Measurements from ENCODE around the gene GIMAP5. TPM values are rescaled to one million over a fixed set of nuclear protein-coding genes. Genes with fewer than 3 reads are reported as not detected.

GIMAP5 gene
- total RNA-seq, 1 experiment from 2014 or later = not detected

DNA sequence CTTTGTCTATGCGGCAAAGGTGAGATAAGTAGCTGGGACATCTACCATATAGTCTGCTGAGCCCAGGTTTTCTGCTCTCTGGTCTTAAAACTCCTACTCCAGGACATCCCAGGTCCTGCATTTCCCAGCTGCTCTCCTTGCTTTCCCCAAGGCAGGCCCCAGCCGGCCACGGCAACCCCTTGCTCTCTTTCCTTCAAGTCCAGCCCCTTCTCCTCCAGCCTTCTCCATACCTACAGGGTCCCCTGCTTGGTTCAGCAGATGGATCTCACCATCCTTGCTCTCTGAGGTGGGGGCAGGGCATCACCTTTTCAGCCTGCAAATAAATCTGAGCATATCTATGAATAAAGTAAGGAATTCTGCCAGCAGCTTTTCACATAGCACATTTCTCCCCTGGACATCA lies 8.7 kb downstream of the GIMAP5 start:
- Histone ChIP-seq H4K20me1 (ENCODE audit: control insufficient read depth, insufficient read depth, insufficient read length) (no peaks in the 10 kb centered on the region), H3K56ac (ENCODE audit: insufficient read length, low read depth, low read length) (no peak overlapping the region), H3K79me2 (ENCODE audit: insufficient read depth, low read length) (no peaks in the 10 kb centered on the region), H2BK15ac (ENCODE audit: low read depth, low read length) (no peak overlapping the region), H3K18ac (ENCODE audit: insufficient read length, low read depth, low read length) (no peak overlapping the region), H2BK20ac (ENCODE audit: low read depth, low read length, poor library complexity, severe bottlenecking) (no peak overlapping the region), H3K27me3 (ENCODE audit: insufficient read depth, low read length) (peaks cover 56% of the 10 kb centered on the region), H3K4me2 (ENCODE audit: insufficient read depth, insufficient read length, low read length) (no peak overlapping the region), H3K9me3 (ENCODE audit: control insufficient read depth, low read depth, low read length) (no peaks in the 10 kb centered on the region), H3K9ac (ENCODE audit: extremely low read depth, insufficient read length, low read length) (no peak overlapping the region), H4K91ac (ENCODE audit: insufficient read length, low read depth, low read length) (no peak overlapping the region), H3K23ac (ENCODE audit: insufficient read length, low read depth, low read length) (no peak overlapping the region), H3K4ac (ENCODE audit: low read depth, low read length) (no peak overlapping the region), H2BK12ac (ENCODE audit: insufficient read length, low read depth, low read length) (no peak overlapping the region), H4K5ac (ENCODE audit: insufficient read length, low read depth, low read length) (no peak overlapping the region), H4K8ac (replicated peaks; ENCODE audit: insufficient read length, low read depth, low read length) (no peak overlapping the region), H3K14ac (ENCODE audit: insufficient read depth, low read length) (no peak overlapping the region), H2AK5ac (ENCODE audit: insufficient read length, low read length) (no peak overlapping the region), H2AFZ (ENCODE audit: low read length) (no peak overlapping the region), H2BK5ac (ENCODE audit: insufficient read length, low read length) (no peak overlapping the region), H3K27ac (ENCODE audit: insufficient read length, low read depth, low read length) (no peak overlapping the region), H3T11ph (ENCODE audit: low read length) (no peak overlapping the region), H3K79me1 (ENCODE audit: insufficient read depth, low read depth, low read length, poor library complexity, severe bottlenecking) (no peaks in the 10 kb centered on the region), H2BK120ac (ENCODE audit: low read depth, low read length, poor library complexity, severe bottlenecking) (no peak overlapping the region), H3K23me2 (ENCODE audit: insufficient read length, low read depth, low read length, poor library complexity, severe bottlenecking) (no peaks in the 10 kb centered on the region), H3K4me1 (ENCODE audit: insufficient read depth, low read length) (no peaks in the 10 kb centered on the region)
- Mint-ChIP-seq H3K9me3 (peaks cover 0 to 3% of the 10 kb centered on the region in 2 experiments; a peak in 4 of 5 replicates), H3K4me3 (no peak overlapping the region), H3K27me3 (ENCODE audit: low read depth) (peaks cover 100% of the 10 kb centered on the region), H3K4me1 (no peaks in the 10 kb centered on the region), H3K36me3 (ENCODE audit: insufficient read depth in 1 of 3, low read depth in 3 of 3) (no peaks in the 10 kb centered on the region), H3K27ac (no peak overlapping the region)
- TF ChIP-seq, protein P1, sequence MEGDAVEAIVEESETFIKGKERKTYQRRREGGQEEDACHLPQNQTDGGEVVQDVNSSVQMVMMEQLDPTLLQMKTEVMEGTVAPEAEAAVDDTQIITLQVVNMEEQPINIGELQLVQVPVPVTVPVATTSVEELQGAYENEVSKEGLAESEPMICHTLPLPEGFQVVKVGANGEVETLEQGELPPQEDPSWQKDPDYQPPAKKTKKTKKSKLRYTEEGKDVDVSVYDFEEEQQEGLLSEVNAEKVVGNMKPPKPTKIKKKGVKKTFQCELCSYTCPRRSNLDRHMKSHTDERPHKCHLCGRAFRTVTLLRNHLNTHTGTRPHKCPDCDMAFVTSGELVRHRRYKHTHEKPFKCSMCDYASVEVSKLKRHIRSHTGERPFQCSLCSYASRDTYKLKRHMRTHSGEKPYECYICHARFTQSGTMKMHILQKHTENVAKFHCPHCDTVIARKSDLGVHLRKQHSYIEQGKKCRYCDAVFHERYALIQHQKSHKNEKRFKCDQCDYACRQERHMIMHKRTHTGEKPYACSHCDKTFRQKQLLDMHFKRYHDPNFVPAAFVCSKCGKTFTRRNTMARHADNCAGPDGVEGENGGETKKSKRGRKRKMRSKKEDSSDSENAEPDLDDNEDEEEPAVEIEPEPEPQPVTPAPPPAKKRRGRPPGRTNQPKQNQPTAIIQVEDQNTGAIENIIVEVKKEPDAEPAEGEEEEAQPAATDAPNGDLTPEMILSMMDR (conservative IDR thresholded peaks at IDR 0.05) = no peak
- no CpG with 5 or more reads among the region's 3 CpGs for WGBS (ENCODE audit: extremely low coverage, insufficient read length, low lambda C conversion rate)
- DNase-seq = no peak
